Kidney epithelial cell (primary cell): ENCODE measurements around the gene TYRP1. TPM values are rescaled to one million over a fixed set of nuclear protein-coding genes. Genes with fewer than 3 reads are reported as not detected.

ENCODE experiments used
- DNase-seq: peaks from one replicate; pipeline ENCODE4 v3.0.0-alpha.2; 2010; ENCODE audit warnings: low read depth
- H3K27me3 ChIP-seq: 2 replicates; pipeline ENCODE4 v1.6.0; 2011; ENCODE audit warnings: low read length; ENCODE audit not compliant: control insufficient read depth, insufficient read depth
- H3K36me3 ChIP-seq: 2 replicates; pipeline ENCODE4 v1.5.1; 2011; ENCODE audit warnings: low read length; ENCODE audit not compliant: control insufficient read depth, insufficient read depth
- H3K4me3 ChIP-seq: 2 replicates; pipeline ENCODE4 v1.5.1; 2011; ENCODE audit warnings: low read depth, mild to moderate bottlenecking, control low read depth, low read length
- total RNA-seq: library from RNA; depleted of rRNA; stranded (reverse); fragments of >200 nt; gene quantifications from 2 replicates; pipeline ENCODE4 v1.2.3, GENCODE V29; 2015
- TF ChIP-seq, protein P1 (sequence below): IDR thresholded peaks from 2 replicates; pipeline ENCODE4 v1.5.1; 2011; ENCODE audit warnings: mild to moderate bottlenecking, moderate library complexity, low read length, control low read depth, inconsistent platforms; ENCODE audit not compliant: insufficient read depth, poor library complexity, severe bottlenecking

Gene TYRP1
- total RNA-seq, 1 donor from 2014 or later, result not detected

GRCh38 chr9:12697719-12698118 lies 4.5 kb downstream of the TYRP1 start:
- no peak for DNase-seq
- TF ChIP-seq, protein P1, sequence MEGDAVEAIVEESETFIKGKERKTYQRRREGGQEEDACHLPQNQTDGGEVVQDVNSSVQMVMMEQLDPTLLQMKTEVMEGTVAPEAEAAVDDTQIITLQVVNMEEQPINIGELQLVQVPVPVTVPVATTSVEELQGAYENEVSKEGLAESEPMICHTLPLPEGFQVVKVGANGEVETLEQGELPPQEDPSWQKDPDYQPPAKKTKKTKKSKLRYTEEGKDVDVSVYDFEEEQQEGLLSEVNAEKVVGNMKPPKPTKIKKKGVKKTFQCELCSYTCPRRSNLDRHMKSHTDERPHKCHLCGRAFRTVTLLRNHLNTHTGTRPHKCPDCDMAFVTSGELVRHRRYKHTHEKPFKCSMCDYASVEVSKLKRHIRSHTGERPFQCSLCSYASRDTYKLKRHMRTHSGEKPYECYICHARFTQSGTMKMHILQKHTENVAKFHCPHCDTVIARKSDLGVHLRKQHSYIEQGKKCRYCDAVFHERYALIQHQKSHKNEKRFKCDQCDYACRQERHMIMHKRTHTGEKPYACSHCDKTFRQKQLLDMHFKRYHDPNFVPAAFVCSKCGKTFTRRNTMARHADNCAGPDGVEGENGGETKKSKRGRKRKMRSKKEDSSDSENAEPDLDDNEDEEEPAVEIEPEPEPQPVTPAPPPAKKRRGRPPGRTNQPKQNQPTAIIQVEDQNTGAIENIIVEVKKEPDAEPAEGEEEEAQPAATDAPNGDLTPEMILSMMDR, result no peak
- no peaks in the 10 kb centered on the region for H3K27me3 ChIP-seq
- no peak overlapping the region for H3K4me3 ChIP-seq
- H3K36me3 ChIP-seq, result no peaks in the 10 kb centered on the region

GRCh38 chr9:12698266-12698665 lies 5.1 kb downstream of the TYRP1 start:
- no peaks in the 10 kb centered on the region for H3K36me3 ChIP-seq
- no peaks in the 10 kb centered on the region for H3K27me3 ChIP-seq
- TF ChIP-seq, protein P1, result no peak
- H3K4me3 ChIP-seq, result no peak overlapping the region
- no peak for DNase-seq

DNA sequence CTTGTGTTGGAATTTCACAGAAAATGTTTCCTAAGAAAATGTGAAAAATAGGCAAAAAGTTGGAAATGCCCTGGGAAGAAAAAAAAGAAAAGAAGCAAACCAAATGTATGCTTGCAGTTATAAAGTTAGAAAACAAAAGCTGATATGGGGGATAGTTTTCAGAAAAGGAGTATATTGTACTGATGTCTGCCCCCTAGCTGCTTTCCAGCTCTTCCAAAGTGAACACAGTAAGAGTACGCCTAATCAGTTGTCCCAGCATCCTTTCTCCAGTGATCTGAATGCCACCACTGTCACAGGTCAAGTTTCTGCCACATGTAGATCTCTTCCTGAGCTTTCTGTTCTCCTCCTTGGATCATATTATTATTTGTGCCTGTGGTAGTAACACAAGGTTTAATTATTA lies 5.8 kb downstream of the TYRP1 start:
- no peak for DNase-seq
- Histone ChIP-seq H3K36me3 (no peaks in the 10 kb centered on the region), H3K27me3 (no peaks in the 10 kb centered on the region), H3K4me3 (no peak overlapping the region)
- TF ChIP-seq, protein P1, result peak; percentile 34

DNA sequence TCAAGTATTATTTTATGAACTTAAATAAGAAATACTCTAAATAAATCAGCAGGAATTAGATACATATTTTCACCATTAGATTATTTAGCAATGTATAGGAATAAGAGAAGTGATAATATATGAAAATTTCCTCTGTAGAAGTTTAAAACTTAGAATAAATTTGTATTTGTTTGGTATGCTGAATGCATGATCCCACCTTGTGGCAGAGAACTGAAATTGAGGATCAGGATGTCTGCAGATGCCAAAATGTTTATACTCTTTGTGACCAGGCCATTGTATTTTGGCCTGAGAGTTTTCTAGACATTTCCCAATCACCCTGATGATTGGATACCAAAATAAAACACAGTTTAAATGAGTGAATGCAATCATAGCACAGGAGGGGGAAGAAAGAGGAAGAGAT lies 6.3 kb downstream of the TYRP1 start:
- no peaks in the 10 kb centered on the region for H3K27me3 ChIP-seq
- H3K36me3 ChIP-seq, result no peaks in the 10 kb centered on the region
- TF ChIP-seq, protein P1, result peak; percentile 47
- H3K4me3 ChIP-seq, result no peak overlapping the region
- no peak for DNase-seq

DNA sequence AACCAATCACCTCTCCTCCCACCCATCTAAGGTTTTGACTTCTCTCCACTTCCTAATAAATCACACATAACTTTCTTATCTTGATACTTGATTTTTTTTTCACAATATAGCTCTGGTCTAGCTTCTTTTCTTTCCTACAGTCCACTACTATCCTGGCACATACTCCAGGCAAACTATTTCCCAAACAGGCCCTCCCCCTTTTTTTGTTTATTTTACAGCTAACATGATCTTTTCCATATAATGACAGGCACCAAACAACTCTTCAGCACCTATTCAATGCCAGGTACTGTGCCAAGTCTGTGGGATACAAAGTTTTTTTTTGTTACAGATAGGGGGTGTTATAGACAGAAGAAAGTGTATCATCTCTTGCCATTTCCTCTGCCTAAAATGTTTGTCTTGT lies 7.9 kb downstream of the TYRP1 start:
- Histone ChIP-seq H3K27me3 (no peaks in the 10 kb centered on the region), H3K4me3 (no peak overlapping the region), H3K36me3 (no peaks in the 10 kb centered on the region)
- no peak for DNase-seq
- TF ChIP-seq, protein P1, result no peak

DNA sequence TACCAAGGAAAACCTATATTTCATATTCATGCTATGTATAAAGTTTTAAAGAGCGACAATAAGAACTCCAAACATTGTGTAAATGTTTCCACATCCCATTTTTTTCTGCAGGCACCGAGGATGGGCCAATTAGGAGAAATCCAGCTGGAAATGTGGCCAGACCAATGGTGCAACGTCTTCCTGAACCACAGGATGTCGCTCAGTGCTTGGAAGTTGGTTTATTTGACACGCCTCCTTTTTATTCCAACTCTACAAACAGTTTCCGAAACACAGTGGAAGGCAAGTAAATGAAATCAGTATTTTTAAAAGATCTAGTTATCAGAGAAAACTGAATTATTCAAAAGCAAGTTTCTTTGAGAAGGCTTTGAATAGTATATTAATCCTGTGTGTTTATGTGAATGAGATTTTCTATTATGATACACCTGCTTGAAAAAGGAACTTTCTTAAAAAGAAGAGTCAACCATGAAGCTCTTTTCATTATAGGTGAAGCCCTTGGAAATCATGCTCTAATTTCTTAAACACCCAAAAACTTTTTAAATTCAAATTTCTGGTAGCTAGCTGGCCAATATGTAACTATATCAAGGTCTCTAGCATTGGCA lies 9.1 kb downstream of the TYRP1 start:
- no peak overlapping the region for H3K4me3 ChIP-seq
- no peak for DNase-seq
- no peaks in the 10 kb centered on the region for H3K36me3 ChIP-seq
- TF ChIP-seq, protein P1, result peak; percentile 76
- H3K27me3 ChIP-seq, result no peaks in the 10 kb centered on the region
